CD4-positive, CD25-positive, alpha-beta regulatory T cell (primary cell): Measurements from ENCODE around the gene IFNL2. TPM values are rescaled to one million over a fixed set of nuclear protein-coding genes. Genes with fewer than 3 reads are reported as not detected.
"Not testable (repeated sequence)": the region's sequence is repeated elsewhere in the genome, so short reads cannot be mapped to it uniquely, and the experiment has no call there.

Experiments
- ATAC-seq, 2 donors: fragments of 150-1000 bp; cut with Tn5 transposase; one replicate each; pipeline ENCODE4 v1.10.0; 2021; ENCODE audit warnings: low read depth in 2 of 2, moderate number of reproducible peaks in 2 of 2, moderate library complexity in 1 of 2
- DNase-seq, 3 donors: peaks; one replicate each; pipeline versions ENCODE4 v3.0.0 to v3.0.0-alpha.2; 2012 to 2022; ENCODE audit warnings: mixed read lengths in 1 of 3
- H3K27ac ChIP-seq: one replicate; pipeline ENCODE4 v1.7.0; 2013; ENCODE audit warnings: mild to moderate bottlenecking, low read length; ENCODE audit not compliant: insufficient read depth, poor library complexity, severe bottlenecking
- H3K27me3 ChIP-seq: one replicate; pipeline ENCODE4 v1.7.0; 2013; ENCODE audit warnings: low read length; ENCODE audit not compliant: control insufficient read depth, insufficient read depth
- H3K36me3 ChIP-seq: one replicate; pipeline ENCODE4 v1.7.0; 2013; ENCODE audit warnings: mild to moderate bottlenecking, low read length, moderate library complexity; ENCODE audit not compliant: control insufficient read depth, insufficient read depth
- H3K4me1 ChIP-seq: 2 replicates; pipeline ENCODE4 v1.7.0; 2013; ENCODE audit warnings: mild to moderate bottlenecking, low read length; ENCODE audit not compliant: insufficient read depth, control insufficient read depth, poor library complexity, severe bottlenecking
- H3K4me3 ChIP-seq: one replicate; pipeline ENCODE4 v1.7.0; 2013; ENCODE audit warnings: low read depth, mild to moderate bottlenecking, low read length, moderate library complexity
- H3K9me3 ChIP-seq, 2 experiments: 1 replicate in 1 of 2; 2 replicates in 1 of 2; pipeline ENCODE4 v1.7.0; 2013; ENCODE audit warnings: low read length in 2 of 2, mild to moderate bottlenecking in 1 of 2, moderate library complexity in 1 of 2; ENCODE audit not compliant: control insufficient read depth in 2 of 2
- H3K27ac Mint-ChIP-seq, 3 donors: one replicate each; pipeline ENCODE4 v1.8.0; 2020 to 2022; ENCODE audit warnings: mild to moderate bottlenecking in 3 of 3, mixed read lengths in 3 of 3, moderate library complexity in 2 of 3
- H3K27me3 Mint-ChIP-seq: one replicate; pipeline ENCODE4 v1.8.0; 2022; ENCODE audit warnings: mild to moderate bottlenecking, mixed read lengths
- H3K36me3 Mint-ChIP-seq: one replicate; pipeline ENCODE4 v1.8.0; 2020; ENCODE audit warnings: mixed read lengths
- H3K4me1 Mint-ChIP-seq, 4 donors: one replicate each; pipeline ENCODE4 v1.8.0; 2020 to 2022; ENCODE audit warnings: mixed read lengths in 4 of 4, mild to moderate bottlenecking in 1 of 4
- H3K4me3 Mint-ChIP-seq, 4 donors: one replicate each; pipeline ENCODE4 v1.8.0; 2020 to 2022; ENCODE audit warnings: mild to moderate bottlenecking in 4 of 4, mixed read lengths in 4 of 4, moderate library complexity in 3 of 4
- H3K9me3 Mint-ChIP-seq, 7 donors: one replicate each; pipeline ENCODE4 v1.8.0; 2020 to 2022; ENCODE audit warnings: mixed read lengths in 7 of 7, mild to moderate bottlenecking in 3 of 7, moderate library complexity in 2 of 7
- polyA plus RNA-seq, 4 donors: library from polyadenylated mRNA; unstranded; fragments of 300-500 nt; fragmentation: Illumina TruSeq; gene quantifications; one replicate each; pipeline ENCODE4 v1.2.3, GENCODE V29; 2021
- total RNA-seq: library from RNA; stranded (reverse); gene quantifications from one replicate; pipeline ENCODE4 v1.2.3, GENCODE V29; 2022

IFNL2 gene
- total and polyA plus RNA-seq, 5 donors from 2014 or later, result not detected

DNA sequence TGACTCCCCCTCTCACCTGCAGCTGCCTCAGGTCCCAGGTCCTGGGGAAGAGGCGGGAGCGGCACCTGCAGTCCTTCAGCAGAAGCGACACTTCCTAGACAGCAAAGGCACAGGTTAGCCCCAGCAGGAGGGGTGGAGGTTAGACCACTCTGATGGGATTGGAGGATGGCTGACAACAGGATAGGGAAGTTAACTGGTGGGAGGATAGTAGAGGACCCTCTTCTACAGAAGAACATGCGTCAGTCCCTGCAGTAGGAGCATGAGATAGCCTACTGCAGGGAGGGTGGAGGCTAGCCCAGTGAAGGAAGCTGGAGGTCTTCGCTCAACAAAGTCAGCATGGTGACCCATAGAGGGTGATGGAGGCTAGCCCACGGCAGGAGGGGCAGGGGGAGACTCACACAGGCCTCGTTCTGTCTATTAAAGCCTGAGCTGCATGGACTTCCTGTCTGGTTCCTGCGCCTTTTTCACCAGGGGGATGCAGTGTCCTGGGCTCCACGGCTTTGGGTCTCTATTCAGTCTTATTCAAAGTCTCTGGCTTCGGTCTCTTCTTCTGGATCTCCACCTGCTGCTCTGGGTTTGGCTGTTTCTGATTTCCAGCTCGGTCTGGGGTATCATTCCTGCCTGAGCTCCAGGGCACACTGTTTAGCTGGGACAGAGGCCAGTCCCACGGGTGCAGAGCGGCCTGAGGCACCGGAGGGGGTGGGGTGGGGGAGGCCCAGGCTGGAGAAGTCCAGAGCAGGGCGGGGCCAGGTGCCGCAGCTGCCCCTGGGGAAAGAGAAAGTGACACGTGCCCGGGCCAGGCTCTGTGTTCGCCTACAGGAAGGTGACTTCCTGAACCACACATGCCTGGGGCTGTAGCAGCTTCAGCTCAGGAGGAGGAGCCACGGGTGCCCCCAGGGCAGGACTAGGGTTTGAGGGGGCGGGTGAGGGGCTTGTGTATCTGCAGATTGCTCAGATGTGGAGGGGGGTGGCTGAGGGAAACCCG, 30.7 kb upstream of the IFNL2 start:
- peaks cover 10% of the 10 kb centered on the region for H3K4me1 ChIP-seq
- peaks cover 0 to 32% (median 14%) of the 10 kb centered on the region in 4 donors for H3K4me1 Mint-ChIP-seq
- peaks cover 0 to 1% (median 0%) of the 10 kb centered on the region in 7 donors for H3K9me3 Mint-ChIP-seq
- ATAC-seq, result peak; percentile 57 to 61
- peaks cover 5% of the 10 kb centered on the region for H3K27me3 Mint-ChIP-seq
- no peaks in the 10 kb centered on the region for H3K36me3 ChIP-seq
- no peaks in the 10 kb centered on the region for H3K27me3 ChIP-seq
- H3K27ac ChIP-seq, result peak overlapping the region; percentile 14
- no peak overlapping the region for H3K4me3 ChIP-seq
- no peaks in the 10 kb centered on the region for H3K36me3 Mint-ChIP-seq
- H3K9me3 ChIP-seq, result no peaks in the 10 kb centered on the region
- peak overlapping the region in 3 of 4 donors; percentile 77 to 83 (median 79) for H3K4me3 Mint-ChIP-seq
- H3K27ac Mint-ChIP-seq, result peak overlapping the region; percentile 84 to 95 (median 90)
- DNase-seq, result peak in 1 of 3 donors; percentile 53

DNA sequence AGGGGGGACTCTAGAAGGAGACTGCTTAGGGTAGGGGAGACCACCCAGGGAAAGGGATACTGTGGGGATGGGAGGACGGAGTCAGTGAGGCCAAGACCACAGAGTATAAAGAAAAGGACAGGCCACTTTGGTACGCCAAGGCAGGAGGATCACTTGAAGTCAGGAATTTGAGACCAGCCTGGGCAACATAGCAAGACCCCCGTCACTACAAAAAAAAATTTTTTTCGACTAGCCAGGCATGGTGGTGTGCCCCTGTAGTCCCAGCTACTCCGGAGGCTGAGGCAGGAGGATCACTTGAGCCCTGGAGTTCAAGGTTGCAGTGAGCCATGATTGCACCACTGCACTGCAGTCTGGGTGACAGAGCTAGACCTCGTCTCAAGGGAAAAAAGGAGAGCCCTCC, 30.0 kb upstream of the IFNL2 start:
- DNase-seq, result no peak
- no peak for ATAC-seq
- peaks cover 0 to 32% (median 14%) of the 10 kb centered on the region in 4 donors for H3K4me1 Mint-ChIP-seq
- H3K27me3 Mint-ChIP-seq, result peaks cover 4% of the 10 kb centered on the region
- peak overlapping the region; percentile 83 to 95 (median 84) for H3K27ac Mint-ChIP-seq
- H3K9me3 ChIP-seq, result no peaks in the 10 kb centered on the region
- H3K27ac ChIP-seq, result peak overlapping the region; percentile 14
- H3K27me3 ChIP-seq, result no peaks in the 10 kb centered on the region
- H3K36me3 Mint-ChIP-seq, result no peaks in the 10 kb centered on the region
- peaks cover 0 to 1% (median 0%) of the 10 kb centered on the region in 7 donors for H3K9me3 Mint-ChIP-seq
- peaks cover 10% of the 10 kb centered on the region for H3K4me1 ChIP-seq
- H3K4me3 Mint-ChIP-seq, result peak overlapping the region in 2 of 4 donors; percentile 79 to 83
- H3K4me3 ChIP-seq, result no peak overlapping the region
- H3K36me3 ChIP-seq, result no peaks in the 10 kb centered on the region

- H3K27me3 Mint-ChIP-seq, result no peaks in the 10 kb centered on the region
- no peaks in the 10 kb centered on the region for H3K9me3 ChIP-seq
- H3K4me1 Mint-ChIP-seq, result peaks cover 0 to 32% (median 14%) of the 10 kb centered on the region in 4 donors
- no peak for DNase-seq
- peaks cover 10% of the 10 kb centered on the region for H3K4me1 ChIP-seq
- ATAC-seq, result no peak
- H3K27me3 ChIP-seq, result no peaks in the 10 kb centered on the region
- H3K27ac ChIP-seq, result no peak overlapping the region
- H3K36me3 Mint-ChIP-seq, result no peaks in the 10 kb centered on the region
- H3K36me3 ChIP-seq, result no peaks in the 10 kb centered on the region
- no peak overlapping the region for H3K4me3 ChIP-seq
- H3K27ac Mint-ChIP-seq, result peak overlapping the region in 2 of 3 donors; percentile 83 to 84
- no peak overlapping the region for H3K4me3 Mint-ChIP-seq
- peaks cover 0 to 1% (median 0%) of the 10 kb centered on the region in 7 donors for H3K9me3 Mint-ChIP-seq
Observed at GRCh38 chr19:39238944-39239343, 29.3 kb upstream of the IFNL2 start.

GRCh38 chr19:39240421-39240820, 27.8 kb upstream of the IFNL2 start:
- H3K4me3 ChIP-seq, result no peak overlapping the region
- Mint-ChIP-seq H3K27me3 (no peaks in the 10 kb centered on the region), H3K27ac (no peak overlapping the region), H3K36me3 (no peaks in the 10 kb centered on the region), H3K4me1 (peaks cover 0 to 28% (median 13%) of the 10 kb centered on the region in 4 donors), H3K9me3 (peaks cover 0 to under 1% (median 0%) of the 10 kb centered on the region in 7 donors), H3K4me3 (no peak overlapping the region)
- ATAC-seq (no peak), DNase-seq (no peak)
- no peaks in the 10 kb centered on the region for H3K9me3 ChIP-seq
- H3K36me3 ChIP-seq, result no peaks in the 10 kb centered on the region
- no peaks in the 10 kb centered on the region for H3K27me3 ChIP-seq
- H3K4me1 ChIP-seq, result peaks cover 10% of the 10 kb centered on the region
- H3K27ac ChIP-seq, result no peak overlapping the region

- DNase-seq, H3K9me3 Mint-ChIP-seq: not testable (repeated sequence)
Observed at GRCh38 chr19:39243741-39244140, 24.5 kb upstream of the IFNL2 start.

GRCh38 chr19:39244410-39245100, 23.6 kb upstream of the IFNL2 start, which contains the start of gene IFNL3:
Gene IFNL3, minus strand, starts transcription at chr19:39245006. Its CDS starts 39 bp downstream, at chr19:39244967.
- not testable (repeated sequence) for H3K36me3 ChIP-seq, H3K4me3 Mint-ChIP-seq, H3K27me3 Mint-ChIP-seq, H3K27me3 ChIP-seq, DNase-seq, H3K4me1 Mint-ChIP-seq, H3K4me1 ChIP-seq, H3K9me3 Mint-ChIP-seq, ATAC-seq, H3K36me3 Mint-ChIP-seq, H3K27ac ChIP-seq, H3K4me3 ChIP-seq, H3K9me3 ChIP-seq
- H3K27ac Mint-ChIP-seq, result peak within 1 kb of the TSS in 1 of 3 donors; percentile 56

More at GRCh38 chr19:39243741-39244140, 24.5 kb upstream of the IFNL2 start:
- H3K4me3 Mint-ChIP-seq, H3K9me3 ChIP-seq, H3K36me3 Mint-ChIP-seq, ATAC-seq, H3K27ac ChIP-seq, H3K27me3 ChIP-seq, H3K27me3 Mint-ChIP-seq, H3K36me3 ChIP-seq, H3K4me1 ChIP-seq, H3K4me1 Mint-ChIP-seq, H3K4me3 ChIP-seq, H3K27ac Mint-ChIP-seq: not testable (repeated sequence)

DNA sequence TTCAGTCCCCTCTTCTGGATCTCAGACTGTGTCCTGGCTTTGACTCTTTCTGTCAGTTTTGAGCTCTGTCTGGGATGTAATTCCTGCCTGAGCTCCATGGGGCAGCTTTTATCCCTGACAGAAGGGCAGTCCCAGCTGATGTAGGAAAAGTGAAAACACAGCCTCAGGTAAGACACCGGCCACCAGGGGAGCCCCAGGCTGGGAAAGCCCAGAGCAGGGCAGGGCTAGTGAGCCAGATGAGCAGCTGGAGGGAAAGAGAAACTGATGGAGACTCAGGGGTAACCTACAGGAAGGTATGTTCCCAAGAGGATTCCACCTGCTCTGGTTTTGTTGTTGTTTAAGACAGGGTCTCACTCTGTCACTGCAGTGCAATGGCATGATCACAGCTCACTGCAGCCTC, 23.0 kb upstream of the IFNL2 start:
- H3K36me3 Mint-ChIP-seq, H3K9me3 Mint-ChIP-seq, H3K27me3 Mint-ChIP-seq, H3K36me3 ChIP-seq, H3K4me1 Mint-ChIP-seq, H3K27ac Mint-ChIP-seq, DNase-seq, H3K27me3 ChIP-seq, H3K4me3 ChIP-seq, H3K9me3 ChIP-seq, H3K27ac ChIP-seq, H3K4me3 Mint-ChIP-seq, H3K4me1 ChIP-seq: not testable (repeated sequence)
- peak in 1 of 2 donors; percentile 59 for ATAC-seq
